ENCODE measurements around the gene CA12. TPM values are rescaled to one million over a fixed set of nuclear protein-coding genes. Genes with fewer than 3 reads are reported as not detected.

Gene CA12
- total RNA-seq, 1 experiment from 2014 or later: 0.97 TPM

DNA sequence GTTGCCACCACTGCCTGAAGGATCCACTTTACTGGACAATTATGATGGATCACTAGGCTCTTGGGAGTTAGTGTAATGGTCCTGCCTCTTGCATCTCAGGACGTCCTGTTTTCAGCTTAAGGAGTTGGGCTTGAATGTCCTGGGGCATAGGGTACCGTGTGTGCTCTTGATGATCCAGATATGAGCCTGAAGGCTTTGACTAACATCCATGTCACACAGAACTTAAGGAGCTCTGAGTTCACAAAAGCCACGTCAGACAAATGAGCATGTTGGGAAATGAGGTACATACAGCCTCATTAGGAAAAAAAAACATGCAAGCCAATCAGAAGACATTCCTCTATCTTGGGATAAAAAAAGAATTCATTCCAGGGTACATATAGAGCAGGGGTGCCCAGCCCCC lies 40.8 kb downstream of the CA12 start:
- no peak overlapping the region for H3K4me3 ChIP-seq (ENCODE audit: low read depth, low read length, poor library complexity, severe bottlenecking)
- ChIA-PET CTCF (no interaction called here), POLR2A (ENCODE audit: low non-redundant PET) (no interaction called here)
- TF ChIP-seq, protein P1, sequence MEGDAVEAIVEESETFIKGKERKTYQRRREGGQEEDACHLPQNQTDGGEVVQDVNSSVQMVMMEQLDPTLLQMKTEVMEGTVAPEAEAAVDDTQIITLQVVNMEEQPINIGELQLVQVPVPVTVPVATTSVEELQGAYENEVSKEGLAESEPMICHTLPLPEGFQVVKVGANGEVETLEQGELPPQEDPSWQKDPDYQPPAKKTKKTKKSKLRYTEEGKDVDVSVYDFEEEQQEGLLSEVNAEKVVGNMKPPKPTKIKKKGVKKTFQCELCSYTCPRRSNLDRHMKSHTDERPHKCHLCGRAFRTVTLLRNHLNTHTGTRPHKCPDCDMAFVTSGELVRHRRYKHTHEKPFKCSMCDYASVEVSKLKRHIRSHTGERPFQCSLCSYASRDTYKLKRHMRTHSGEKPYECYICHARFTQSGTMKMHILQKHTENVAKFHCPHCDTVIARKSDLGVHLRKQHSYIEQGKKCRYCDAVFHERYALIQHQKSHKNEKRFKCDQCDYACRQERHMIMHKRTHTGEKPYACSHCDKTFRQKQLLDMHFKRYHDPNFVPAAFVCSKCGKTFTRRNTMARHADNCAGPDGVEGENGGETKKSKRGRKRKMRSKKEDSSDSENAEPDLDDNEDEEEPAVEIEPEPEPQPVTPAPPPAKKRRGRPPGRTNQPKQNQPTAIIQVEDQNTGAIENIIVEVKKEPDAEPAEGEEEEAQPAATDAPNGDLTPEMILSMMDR (conservative IDR thresholded peaks at IDR 0.05; ENCODE audit: low read depth, low read length): no peak
- TF ChIP-seq EZH2 (IDR thresholded peaks at IDR 0.05; ENCODE audit: borderline replicate concordance, low read depth, low read length, poor library complexity, severe bottlenecking): no peak
- H3K9me3 ChIP-seq (ENCODE audit: low read depth, low read length, poor library complexity, severe bottlenecking): no peaks in the 10 kb centered on the region
- no peak for DNase-seq (ENCODE audit: low spot score)
- peaks cover 40% of the 10 kb centered on the region for H3K4me1 ChIP-seq (ENCODE audit: insufficient read depth, low read length, poor library complexity, severe bottlenecking)
- H3K36me3 ChIP-seq (ENCODE audit: insufficient read depth, low read length, poor library complexity, severe bottlenecking): no peaks in the 10 kb centered on the region
- no peaks in the 10 kb centered on the region for H3K27me3 ChIP-seq (replicated peaks; ENCODE audit: insufficient read depth, low read depth, low read length, poor library complexity)
- no TSS peak for BruUV-seq (replicated peaks)
- intact Hi-C loops (cut with micrococcal nuclease; ENCODE audit: unreplicated experiment): no loop called here
- H3K27ac ChIP-seq (ENCODE audit: low read depth, low read length, poor library complexity, severe bottlenecking): no peak overlapping the region

- no peak for DNase-seq (ENCODE audit: low spot score)
- no peak overlapping the region for H3K27ac ChIP-seq (ENCODE audit: low read depth, low read length, poor library complexity, severe bottlenecking)
- intact Hi-C loops (cut with micrococcal nuclease; ENCODE audit: unreplicated experiment): no loop called here
- H3K36me3 ChIP-seq (ENCODE audit: insufficient read depth, low read length, poor library complexity, severe bottlenecking): no peaks in the 10 kb centered on the region
- ChIA-PET CTCF (interaction anchor here (0.8 kb wide), 1 partner anchor 62 kb away, joined by 3 read pairs; no protein-coding TSS in a partner anchor), POLR2A (ENCODE audit: low non-redundant PET) (no interaction called here)
- peaks cover 40% of the 10 kb centered on the region for H3K4me1 ChIP-seq (ENCODE audit: insufficient read depth, low read length, poor library complexity, severe bottlenecking)
- BruUV-seq (replicated peaks): no TSS peak
- no peaks in the 10 kb centered on the region for H3K9me3 ChIP-seq (ENCODE audit: low read depth, low read length, poor library complexity, severe bottlenecking)
- no peak for TF ChIP-seq EZH2 (IDR thresholded peaks at IDR 0.05; ENCODE audit: borderline replicate concordance, low read depth, low read length, poor library complexity, severe bottlenecking)
- TF ChIP-seq, protein P1 (conservative IDR thresholded peaks at IDR 0.05; ENCODE audit: low read depth, low read length): no peak
- H3K27me3 ChIP-seq (replicated peaks; ENCODE audit: insufficient read depth, low read depth, low read length, poor library complexity): no peaks in the 10 kb centered on the region
- H3K4me3 ChIP-seq (ENCODE audit: low read depth, low read length, poor library complexity, severe bottlenecking): no peak overlapping the region
These were observed 41.3 kb downstream of the CA12 start for GRCh38 chr15:63340353-63340752.

- no peak for TF ChIP-seq EZH2 (IDR thresholded peaks at IDR 0.05; ENCODE audit: borderline replicate concordance, low read depth, low read length, poor library complexity, severe bottlenecking)
- TF ChIP-seq, protein P1 (conservative IDR thresholded peaks at IDR 0.05; ENCODE audit: low read depth, low read length): no peak
- intact Hi-C loops (cut with micrococcal nuclease; ENCODE audit: unreplicated experiment): no loop called here
- H3K4me1 ChIP-seq (ENCODE audit: insufficient read depth, low read length, poor library complexity, severe bottlenecking): peaks cover 36% of the 10 kb centered on the region
- no peak overlapping the region for H3K4me3 ChIP-seq (ENCODE audit: low read depth, low read length, poor library complexity, severe bottlenecking)
- H3K27ac ChIP-seq (ENCODE audit: low read depth, low read length, poor library complexity, severe bottlenecking): no peak overlapping the region
- H3K27me3 ChIP-seq (replicated peaks; ENCODE audit: insufficient read depth, low read depth, low read length, poor library complexity): no peaks in the 10 kb centered on the region
- BruUV-seq (replicated peaks): no TSS peak
- POLR2A ChIA-PET (ENCODE audit: low non-redundant PET): no interaction called here
- DNase-seq (ENCODE audit: low spot score): no peak
- CTCF ChIA-PET: interaction anchor here (0.8 kb wide), 1 partner anchor 63 kb away, joined by 3 read pairs; no protein-coding TSS in a partner anchor
- H3K36me3 ChIP-seq (ENCODE audit: insufficient read depth, low read length, poor library complexity, severe bottlenecking): no peaks in the 10 kb centered on the region
- no peaks in the 10 kb centered on the region for H3K9me3 ChIP-seq (ENCODE audit: low read depth, low read length, poor library complexity, severe bottlenecking)
These were observed 41.8 kb downstream of the CA12 start for GRCh38 chr15:63339836-63340235.

All from A673 (cell line).